Rectal smooth muscle tissue (tissue), 1 donor: Measurements from ENCODE around the gene SAT1.

Source experiments
- H3K27ac ChIP-seq: one replicate; pipeline ENCODE4 v1.7.0; 2013; ENCODE audit warnings: low read depth, low read length, inconsistent platforms
- H3K27me3 ChIP-seq: one replicate; pipeline ENCODE4 v1.7.0; 2013; ENCODE audit warnings: low read length; ENCODE audit not compliant: control insufficient read depth, insufficient read depth
- H3K36me3 ChIP-seq: one replicate; pipeline ENCODE4 v1.7.0; 2013; ENCODE audit warnings: low read length; ENCODE audit not compliant: control insufficient read depth, insufficient read depth
- H3K4me1 ChIP-seq: one replicate; pipeline ENCODE4 v1.7.0; 2013; ENCODE audit warnings: low read length; ENCODE audit not compliant: control insufficient read depth, insufficient read depth
- H3K4me3 ChIP-seq: one replicate; pipeline ENCODE4 v1.7.0; 2013; ENCODE audit warnings: low read length
- H3K9ac ChIP-seq: one replicate; pipeline ENCODE4 v1.7.0; 2013; ENCODE audit warnings: low read length

The SAT1 gene

GRCh38 chrX:23819385-23820234, 36.6 kb downstream of the SAT1 start:
- no peak overlapping the region for H3K27ac ChIP-seq
- no peaks in the 10 kb centered on the region for H3K36me3 ChIP-seq
- H3K9ac ChIP-seq = no peak overlapping the region
- H3K27me3 ChIP-seq = no peaks in the 10 kb centered on the region
- peaks cover 3% of the 10 kb centered on the region for H3K4me1 ChIP-seq
- H3K4me3 ChIP-seq = no peak overlapping the region

- Histone ChIP-seq H3K27ac (no peak overlapping the region), H3K4me3 (no peak overlapping the region), H3K36me3 (no peaks in the 10 kb centered on the region), H3K27me3 (no peaks in the 10 kb centered on the region), H3K9ac (no peak overlapping the region), H3K4me1 (peaks cover 3% of the 10 kb centered on the region)
Observed at GRCh38 chrX:23820235-23820782, 37.3 kb downstream of the SAT1 start.

- Histone ChIP-seq H3K27ac (no peak overlapping the region), H3K27me3 (no peaks in the 10 kb centered on the region), H3K9ac (no peak overlapping the region), H3K4me1 (peaks cover 3% of the 10 kb centered on the region), H3K4me3 (no peak overlapping the region), H3K36me3 (no peaks in the 10 kb centered on the region)
Observed at GRCh38 chrX:23821847-23822246, 38.9 kb downstream of the SAT1 start.

- peaks cover 3% of the 10 kb centered on the region for H3K4me1 ChIP-seq
- no peak overlapping the region for H3K9ac ChIP-seq
- no peaks in the 10 kb centered on the region for H3K36me3 ChIP-seq
- H3K4me3 ChIP-seq = no peak overlapping the region
- peak overlapping the region; percentile 43 for H3K27ac ChIP-seq
- no peaks in the 10 kb centered on the region for H3K27me3 ChIP-seq
Observed at GRCh38 chrX:23822397-23822796, 39.4 kb downstream of the SAT1 start.

- no peaks in the 10 kb centered on the region for H3K27me3 ChIP-seq
- H3K36me3 ChIP-seq = no peaks in the 10 kb centered on the region
- H3K4me3 ChIP-seq = no peak overlapping the region
- H3K4me1 ChIP-seq = peaks cover 3% of the 10 kb centered on the region
- H3K27ac ChIP-seq = peak overlapping the region; percentile 43
- no peak overlapping the region for H3K9ac ChIP-seq
Observed at GRCh38 chrX:23822841-23823240, 39.9 kb downstream of the SAT1 start.

GRCh38 chrX:23825675-23826074, 42.7 kb downstream of the SAT1 start:
- Histone ChIP-seq H3K4me1 (peaks cover 3% of the 10 kb centered on the region), H3K27me3 (no peaks in the 10 kb centered on the region), H3K27ac (no peak overlapping the region), H3K9ac (no peak overlapping the region), H3K4me3 (no peak overlapping the region), H3K36me3 (no peaks in the 10 kb centered on the region)

GRCh38 chrX:23826216-23826615, 43.2 kb downstream of the SAT1 start:
- H3K27me3 ChIP-seq = no peaks in the 10 kb centered on the region
- no peak overlapping the region for H3K27ac ChIP-seq
- H3K36me3 ChIP-seq = no peaks in the 10 kb centered on the region
- no peak overlapping the region for H3K4me3 ChIP-seq
- H3K4me1 ChIP-seq = peaks cover 3% of the 10 kb centered on the region
- no peak overlapping the region for H3K9ac ChIP-seq

GRCh38 chrX:23826653-23827052, 43.7 kb downstream of the SAT1 start:
- Histone ChIP-seq H3K27ac (no peak overlapping the region), H3K27me3 (no peaks in the 10 kb centered on the region)

GRCh38 chrX:23828881-23829280, 45.9 kb downstream of the SAT1 start:
- no peak overlapping the region for H3K9ac ChIP-seq
- no peaks in the 10 kb centered on the region for H3K27me3 ChIP-seq
- H3K4me1 ChIP-seq = no peaks in the 10 kb centered on the region
- H3K27ac ChIP-seq = no peak overlapping the region
- H3K36me3 ChIP-seq = no peaks in the 10 kb centered on the region
- no peak overlapping the region for H3K4me3 ChIP-seq

More at GRCh38 chrX:23826653-23827052, 43.7 kb downstream of the SAT1 start:
- no peak overlapping the region for H3K9ac ChIP-seq
- H3K4me3 ChIP-seq = no peak overlapping the region
- H3K36me3 ChIP-seq = no peaks in the 10 kb centered on the region
- H3K4me1 ChIP-seq = peaks cover 3% of the 10 kb centered on the region

- no peak overlapping the region for H3K4me3 ChIP-seq
- H3K27ac ChIP-seq = no peak overlapping the region
- H3K4me1 ChIP-seq = no peaks in the 10 kb centered on the region
- no peaks in the 10 kb centered on the region for H3K27me3 ChIP-seq
- H3K36me3 ChIP-seq = no peaks in the 10 kb centered on the region
- no peak overlapping the region for H3K9ac ChIP-seq
Observed at GRCh38 chrX:23832721-23833120, 49.7 kb downstream of the SAT1 start.
